Amygdala (tissue), 56 donors: ENCODE results near the gene POP4.
"Not testable (repeated sequence)": the region's sequence is repeated elsewhere in the genome, so short reads cannot be mapped to it uniquely, and the experiment has no call there.

Experiments
- DNase-seq, 56 donors: peaks; one replicate each; lab custom pipeline; 2025; lab: John Stamatoyannopoulos, UW

Gene POP4

DNA sequence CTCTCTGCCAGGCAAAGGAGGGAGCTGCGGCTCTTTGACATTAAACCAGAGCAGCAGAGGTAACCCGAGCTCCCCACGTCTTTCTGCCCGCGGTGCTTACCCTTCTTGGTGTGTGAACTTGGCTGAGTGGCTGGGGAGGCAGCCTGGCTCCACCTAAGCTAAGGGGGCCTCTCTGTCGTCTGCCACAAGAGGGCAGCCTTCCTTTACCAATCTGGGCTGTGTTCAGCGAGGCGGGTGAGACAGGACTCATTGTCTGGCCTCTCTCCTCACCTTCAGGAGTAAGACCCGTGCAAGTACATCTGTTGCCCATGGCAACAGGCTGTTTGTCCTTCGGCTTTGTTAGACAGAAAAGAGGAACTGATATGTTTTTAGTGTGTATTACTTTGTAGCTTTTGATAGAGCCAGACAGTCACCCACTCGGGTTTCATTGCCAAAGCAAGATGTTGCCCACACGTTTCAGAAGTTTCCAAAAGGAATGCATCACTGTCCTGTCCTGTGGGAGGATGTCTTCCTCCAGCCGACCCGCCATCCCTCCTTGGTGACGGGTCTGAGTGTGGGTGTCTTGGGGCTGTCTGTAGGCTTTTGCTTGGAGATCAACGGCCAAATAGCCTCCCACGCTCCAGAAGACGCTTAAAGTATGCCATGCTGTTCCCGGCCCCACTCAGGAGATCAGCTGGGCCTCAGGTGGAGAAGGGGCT is 4.6 kb downstream of the POP4 start:
- peak in 52 of 56 donors; percentile 4 to 86 (median 58) for DNase-seq

DNA sequence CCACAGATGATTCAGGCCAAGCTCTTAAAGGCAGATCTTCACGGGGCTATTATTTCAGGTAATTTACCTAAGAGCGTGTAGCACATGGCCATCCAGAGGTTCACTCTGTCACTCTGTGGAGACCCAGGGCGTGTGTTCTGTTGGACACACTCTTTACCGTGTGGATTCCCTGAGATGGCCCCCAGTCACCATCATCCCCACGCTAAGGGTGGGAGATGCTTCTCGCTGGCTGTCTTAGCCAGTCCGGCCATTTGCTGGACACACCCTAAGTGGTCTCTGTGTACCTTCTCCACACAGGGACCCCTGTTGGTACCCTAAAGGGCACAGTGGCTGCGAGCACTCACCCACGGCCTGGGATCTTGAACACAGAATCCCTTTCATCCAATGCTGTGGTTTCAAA is 6.0 kb downstream of the POP4 start:
- no peak for DNase-seq

DNA sequence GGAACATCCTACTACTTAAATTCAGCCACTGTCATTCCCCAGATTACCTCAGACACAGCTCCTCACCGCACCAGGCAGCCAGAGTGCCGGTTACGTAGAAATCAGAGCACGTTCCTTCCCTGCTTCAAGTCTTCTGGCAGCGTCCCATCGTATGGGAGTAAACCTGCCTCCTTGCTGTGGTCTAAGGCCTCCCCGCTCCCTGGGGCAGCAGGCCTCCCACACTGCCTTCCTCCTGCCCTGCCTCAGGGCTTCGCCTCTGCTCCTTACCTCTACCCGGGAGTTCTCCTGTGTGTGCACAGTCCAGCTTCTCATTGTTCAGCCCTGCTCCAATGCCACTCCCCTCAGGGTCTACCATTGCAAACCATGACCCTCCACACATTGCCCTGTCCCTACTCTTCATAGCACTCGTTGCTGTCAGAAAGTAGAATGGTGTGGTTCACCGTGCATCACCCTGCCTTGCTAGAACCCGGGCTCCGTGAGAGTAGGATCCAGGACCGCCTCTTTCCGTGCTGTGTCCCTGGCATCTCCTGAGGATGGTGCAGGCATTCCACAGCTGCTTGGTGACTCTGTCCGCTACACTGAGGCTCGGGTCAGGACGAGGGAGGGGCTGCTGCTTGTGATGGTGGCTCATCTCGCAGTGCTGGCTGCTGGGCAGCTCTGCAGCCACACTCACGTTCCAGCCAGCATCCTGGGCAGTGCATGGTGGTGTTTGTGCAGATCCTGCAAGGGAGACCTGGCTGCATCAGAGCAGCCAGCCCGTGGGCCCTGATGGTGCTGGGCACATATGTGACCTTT is 6.9 kb downstream of the POP4 start:
- no peak for DNase-seq

DNA sequence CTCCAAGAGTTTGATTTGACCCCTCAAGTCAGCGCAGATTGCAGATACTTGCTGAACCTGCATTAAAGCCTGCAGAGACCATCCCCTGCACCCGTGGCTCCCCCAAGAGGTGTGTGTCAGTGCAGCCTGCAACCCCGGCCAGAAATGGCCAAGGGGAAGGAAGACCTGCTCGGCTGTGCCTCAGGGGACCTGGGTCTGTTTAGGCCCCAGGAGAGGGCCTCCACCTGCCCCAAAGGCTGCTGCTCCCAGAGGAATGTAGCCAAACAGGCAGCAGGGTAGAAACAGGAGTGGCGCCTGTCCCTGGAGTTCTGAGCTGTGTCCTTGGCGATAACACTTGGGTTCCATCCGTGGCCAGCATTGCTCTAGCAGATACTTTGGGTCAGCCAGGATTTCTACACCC is 8.0 kb downstream of the POP4 start:
- DNase-seq = no peak

DNA sequence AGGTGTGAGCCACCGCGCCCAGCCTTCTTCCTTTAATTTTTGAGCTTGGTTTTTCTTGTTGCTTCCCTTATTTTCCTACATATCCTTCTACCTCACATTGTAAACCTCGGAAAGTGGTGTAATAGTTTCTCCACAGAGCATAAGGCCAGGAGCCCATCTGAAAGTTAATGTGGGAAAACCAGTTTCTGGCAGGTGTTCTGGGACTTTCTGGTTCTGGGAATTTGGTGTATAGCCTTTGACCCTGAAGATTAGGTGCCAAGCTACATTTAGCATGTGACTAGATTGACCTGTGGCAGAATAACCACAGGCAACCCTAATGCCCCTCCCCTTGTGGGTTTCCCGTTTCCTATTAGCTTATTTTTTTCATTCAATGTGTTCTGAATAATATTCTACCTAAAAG is 8.7 kb downstream of the POP4 start:
- DNase-seq = no peak

DNA sequence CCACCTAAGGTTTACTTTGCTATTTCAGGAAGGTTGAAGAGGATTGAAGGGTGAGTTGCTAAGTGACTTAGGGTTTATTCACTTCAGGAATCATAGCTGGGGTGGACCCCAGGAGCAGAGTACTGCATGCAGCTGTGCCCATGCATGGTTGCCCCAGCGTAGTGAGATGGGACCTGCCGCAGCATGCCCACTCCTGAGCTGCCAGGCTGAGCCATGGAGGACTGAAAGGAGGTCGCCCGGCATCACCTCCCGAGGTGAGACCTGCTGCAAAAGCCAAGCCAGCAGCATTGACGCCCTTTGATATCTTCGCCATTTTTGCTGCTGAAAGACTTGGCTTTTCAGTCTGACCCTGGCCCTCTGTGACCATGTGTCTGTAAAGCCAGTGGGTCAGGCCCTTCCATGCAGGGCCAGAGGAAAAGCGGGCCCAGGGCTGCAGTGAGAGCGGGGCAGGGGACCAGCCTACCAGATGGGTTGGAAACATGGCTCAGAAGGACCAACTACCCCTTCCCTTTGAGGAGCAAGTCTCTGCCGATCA is 9.9 kb downstream of the POP4 start:
- no peak for DNase-seq

DNA sequence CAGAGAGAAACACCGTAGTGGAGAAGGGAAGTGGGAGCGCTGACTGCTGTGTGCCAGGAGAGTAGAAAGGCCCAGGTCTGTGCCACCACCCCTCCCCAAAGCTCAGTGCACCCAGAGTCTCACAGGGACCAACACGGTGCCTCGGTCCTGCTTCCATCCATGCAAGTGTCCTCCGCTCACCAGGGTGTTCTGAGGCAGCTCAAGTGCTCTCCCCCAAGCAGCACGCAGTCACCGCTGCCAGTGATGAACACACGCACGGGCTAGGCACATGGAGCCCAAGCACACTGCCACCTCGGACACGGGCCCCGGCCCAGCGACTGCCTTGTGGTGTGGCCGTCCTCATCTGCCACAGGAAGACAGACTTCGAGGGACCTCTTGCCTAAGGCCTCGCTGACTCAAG is 10.5 kb downstream of the POP4 start:
- DNase-seq = no peak

DNA sequence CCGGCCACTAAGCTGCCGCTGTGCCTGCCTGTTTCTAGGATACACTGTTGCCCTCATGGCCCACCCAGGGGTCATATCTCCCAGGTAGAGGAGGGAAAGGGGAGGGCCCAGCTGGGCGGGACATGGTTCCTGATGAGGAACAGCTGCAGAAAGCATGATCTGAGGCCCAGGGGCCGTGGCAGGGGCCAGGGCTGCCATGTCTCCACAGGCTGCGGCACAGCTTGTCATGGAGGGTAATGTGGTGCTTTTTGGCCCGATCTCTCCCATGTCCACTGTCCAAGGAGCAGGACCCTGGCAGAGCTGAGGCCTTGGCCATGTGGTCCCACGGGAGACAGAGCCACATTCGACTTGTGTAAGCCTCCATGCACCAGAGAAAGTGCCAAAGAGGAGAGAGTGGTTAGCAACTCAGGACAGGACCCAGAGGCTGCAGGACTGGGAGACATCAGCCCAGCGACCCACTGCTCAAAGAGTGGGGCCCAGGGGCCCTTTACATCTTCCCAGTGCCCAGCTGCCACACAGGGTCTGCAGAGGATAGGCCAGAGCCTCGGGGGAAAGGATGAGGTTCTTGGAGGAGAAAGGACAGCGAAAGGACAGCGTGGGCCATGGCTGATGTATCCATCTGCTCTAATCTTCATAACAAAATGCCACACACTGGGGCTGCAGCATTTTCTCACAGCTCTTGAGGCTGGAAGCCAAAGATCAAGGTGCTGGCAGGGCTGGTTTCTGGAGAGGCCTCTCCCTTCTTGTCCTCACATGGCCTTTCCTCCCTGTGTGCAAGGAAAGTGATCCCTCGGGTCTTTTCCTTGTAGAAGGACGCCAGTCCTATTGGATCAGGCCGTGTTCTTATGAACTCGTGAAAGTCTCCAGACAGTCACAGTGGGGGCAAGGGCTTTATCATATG is 11.5 kb downstream of the POP4 start:
- no peak for DNase-seq

DNA sequence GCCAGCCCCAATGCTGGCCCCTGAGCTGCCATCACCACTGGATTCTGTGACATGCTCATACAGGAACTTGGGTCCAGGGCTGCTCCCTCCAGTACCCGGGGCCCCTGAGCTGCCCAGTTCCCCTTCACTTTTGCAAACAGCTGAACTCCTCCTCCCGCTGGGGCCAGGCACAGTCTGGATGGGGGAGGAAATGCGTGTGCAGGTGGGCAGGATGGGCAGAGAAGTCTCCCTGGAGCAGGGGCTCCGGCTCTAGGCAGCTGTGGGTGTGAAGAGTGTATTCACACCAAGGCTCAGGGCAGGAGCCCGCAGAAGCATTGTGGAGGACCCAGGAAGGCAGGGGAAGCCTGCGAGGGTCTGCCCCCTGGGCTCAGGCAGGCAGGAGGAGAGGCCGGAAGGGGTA is 12.4 kb downstream of the POP4 start:
- DNase-seq = no peak

DNA sequence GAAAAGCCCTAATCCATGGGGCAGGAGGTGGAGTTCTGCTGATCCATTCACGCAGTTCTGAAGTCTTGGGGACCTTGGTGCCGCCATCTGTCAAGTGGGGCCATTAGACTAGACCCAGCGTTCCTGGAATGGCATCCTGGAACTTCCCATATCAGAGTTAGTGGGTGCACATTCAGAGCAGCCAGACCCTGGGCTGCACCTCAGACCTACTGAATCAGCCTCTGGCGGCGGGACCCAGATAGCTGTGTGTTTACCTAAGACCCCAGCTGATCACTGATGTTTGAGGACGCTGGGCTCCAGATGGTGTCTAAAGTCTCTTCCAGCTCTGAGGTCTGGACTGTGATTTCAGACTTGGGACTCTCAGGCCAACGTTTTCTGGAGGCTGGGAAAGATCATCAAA is 12.8 kb downstream of the POP4 start:
- no peak for DNase-seq

DNA sequence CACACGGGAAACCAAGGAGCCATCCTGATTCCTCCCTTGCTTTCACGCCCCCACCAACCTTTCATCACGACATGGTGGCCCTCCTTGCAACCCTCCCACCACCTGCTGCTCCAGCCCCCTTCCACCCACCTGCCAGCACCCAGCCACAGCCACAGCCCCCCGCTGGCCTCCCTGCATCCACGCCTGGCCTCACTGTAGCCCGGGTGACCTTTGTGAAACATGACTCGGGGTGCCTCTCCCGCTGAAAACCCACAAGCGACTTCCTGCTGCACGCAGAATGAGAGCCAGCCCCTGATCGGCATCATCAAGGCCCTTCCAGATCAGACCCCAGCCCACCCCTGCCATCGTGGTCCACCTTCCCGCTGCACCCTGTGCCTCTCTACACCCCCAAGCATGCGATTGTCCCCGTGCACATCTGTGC is 14.9 kb downstream of the POP4 start:
- DNase-seq = no peak

DNA sequence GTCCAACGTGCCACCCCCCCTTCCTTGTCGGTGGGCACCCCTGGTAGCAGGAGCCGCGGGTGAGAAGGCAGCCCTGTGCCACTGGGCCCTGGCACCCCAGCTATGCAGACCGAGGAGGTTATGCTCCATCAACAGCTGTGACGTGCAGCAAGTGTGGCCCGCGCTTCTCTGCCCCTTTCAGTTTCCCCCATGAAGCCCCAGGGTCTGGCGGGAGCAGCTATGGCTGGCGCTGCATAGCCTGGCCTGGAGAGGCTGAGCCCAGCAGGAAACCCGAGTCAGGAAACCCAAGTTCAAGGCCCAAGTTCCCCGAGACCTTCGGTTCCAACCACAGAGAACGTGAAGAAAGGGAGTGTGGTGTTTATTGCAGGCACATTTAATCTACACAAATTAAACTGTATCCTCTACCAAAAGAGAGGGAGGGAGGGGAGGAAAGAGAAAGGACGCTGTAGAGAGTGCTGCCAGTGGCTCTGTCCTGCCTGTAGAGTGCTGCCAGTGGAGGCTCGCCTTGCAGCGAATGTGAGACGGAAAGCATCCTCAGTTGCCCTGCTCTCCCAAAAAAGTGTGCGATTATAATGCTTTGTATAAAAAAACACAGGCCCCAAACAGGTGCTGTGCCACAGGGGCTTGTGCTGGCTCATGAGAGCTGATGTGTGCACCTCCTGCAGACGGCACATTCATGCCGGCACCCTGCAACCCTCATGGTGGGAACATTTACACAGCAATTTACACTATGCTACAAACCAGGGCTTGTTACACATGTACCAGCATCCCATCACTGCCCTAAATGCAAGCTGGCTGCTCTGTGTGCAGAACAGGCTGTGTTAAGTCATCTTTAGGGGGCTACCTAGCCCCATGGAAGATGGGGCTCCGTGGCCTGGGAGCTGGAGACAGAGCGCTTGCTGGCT is 16.3 kb downstream of the POP4 start:
- peak in 11 of 56 donors; percentile 2 to 28 (median 7) for DNase-seq

DNA sequence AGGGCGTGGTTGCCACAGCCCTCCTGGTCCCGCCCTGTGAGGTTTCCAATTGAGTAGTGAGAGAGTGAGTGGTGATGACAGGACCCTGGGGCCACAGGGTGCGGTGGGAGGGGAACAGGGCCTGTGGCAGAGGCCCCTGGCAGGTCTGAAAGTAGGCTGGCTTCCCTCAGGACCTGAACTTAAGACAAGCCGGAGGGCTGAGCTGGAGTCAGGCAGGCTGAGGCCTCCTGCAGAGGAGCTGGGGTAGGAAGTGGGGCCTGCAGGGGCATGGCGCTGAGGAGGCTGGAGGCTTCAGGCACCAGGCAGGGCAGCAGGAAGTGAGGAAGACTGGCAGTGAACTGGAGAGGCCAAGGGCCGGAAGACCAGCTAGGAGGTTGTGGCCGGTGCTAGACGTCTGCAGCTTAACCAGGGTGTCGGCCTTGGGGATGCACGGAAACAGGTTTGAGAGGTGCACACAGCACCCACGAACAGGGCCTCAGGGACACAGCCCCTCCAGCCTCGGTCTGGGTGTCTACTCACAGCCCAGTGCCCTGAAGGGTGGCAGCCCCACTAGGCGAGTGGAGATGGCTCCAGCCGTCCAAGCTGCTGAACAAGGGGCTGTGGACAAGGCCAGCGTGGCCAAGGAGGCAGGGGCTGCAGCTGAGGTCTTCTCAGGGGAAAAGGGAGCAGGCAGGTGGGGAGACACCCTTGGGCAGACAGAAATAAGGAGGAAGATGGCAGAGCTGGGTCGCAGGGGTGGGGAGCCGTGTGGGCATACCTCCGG is 17.8 kb downstream of the POP4 start:
- DNase-seq = no peak

DNA sequence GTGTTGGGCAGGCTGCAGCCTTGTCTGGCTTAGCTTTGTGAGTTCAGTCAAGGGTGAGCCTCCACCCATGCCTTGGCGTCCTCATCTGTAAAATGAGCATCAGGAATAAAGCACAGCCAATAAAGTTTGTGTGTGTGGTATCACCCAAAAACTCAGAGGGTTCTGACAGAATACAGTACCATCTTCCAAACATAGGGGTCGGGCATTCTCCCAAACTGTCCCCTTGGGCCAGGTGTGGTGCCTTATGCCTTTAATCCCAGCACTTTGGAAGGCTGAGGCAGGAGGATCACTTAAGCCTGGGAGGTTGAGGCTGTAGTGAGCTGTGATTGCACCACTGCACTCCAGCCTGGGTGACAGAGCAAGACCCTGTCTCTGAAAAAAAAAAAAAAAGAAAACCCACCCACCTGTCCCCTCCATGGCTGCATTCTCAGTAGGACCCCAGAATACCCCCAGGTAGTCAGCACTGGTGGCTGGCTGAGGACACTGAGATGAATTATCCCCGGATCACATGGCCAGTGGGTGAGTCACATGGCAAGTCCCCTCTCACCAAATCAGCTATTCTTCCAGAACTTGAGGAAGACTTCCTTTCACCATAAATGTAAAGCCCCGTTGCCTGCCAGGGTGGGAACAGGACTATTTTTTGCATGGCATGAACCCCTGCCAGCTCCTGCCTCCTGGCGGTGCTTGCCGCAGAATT is 18.6 kb downstream of the POP4 start:
- no peak for DNase-seq

DNA sequence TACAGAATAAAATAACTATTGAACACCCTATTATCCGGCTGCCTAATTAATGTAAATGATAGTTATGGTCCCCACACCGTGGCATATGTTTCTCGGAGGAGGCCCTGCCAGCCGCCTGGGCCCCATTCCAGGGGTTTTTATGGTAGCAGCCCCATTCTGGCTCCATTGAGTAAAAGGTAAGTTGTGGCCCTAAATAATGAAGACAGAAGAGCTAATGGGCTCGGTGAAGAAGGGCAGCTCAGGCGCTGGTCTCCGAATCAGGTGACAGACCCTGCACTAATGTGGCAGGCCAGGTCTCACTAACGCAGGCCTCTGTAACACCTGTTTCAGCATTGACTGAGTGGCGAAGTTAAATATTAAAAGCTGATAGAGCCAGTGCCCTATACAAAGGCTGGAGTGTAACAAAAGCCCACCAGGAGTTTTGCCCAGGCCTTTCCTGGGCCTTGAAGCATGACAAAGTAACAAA is 19.1 kb downstream of the POP4 start:
- no peak for DNase-seq

DNA sequence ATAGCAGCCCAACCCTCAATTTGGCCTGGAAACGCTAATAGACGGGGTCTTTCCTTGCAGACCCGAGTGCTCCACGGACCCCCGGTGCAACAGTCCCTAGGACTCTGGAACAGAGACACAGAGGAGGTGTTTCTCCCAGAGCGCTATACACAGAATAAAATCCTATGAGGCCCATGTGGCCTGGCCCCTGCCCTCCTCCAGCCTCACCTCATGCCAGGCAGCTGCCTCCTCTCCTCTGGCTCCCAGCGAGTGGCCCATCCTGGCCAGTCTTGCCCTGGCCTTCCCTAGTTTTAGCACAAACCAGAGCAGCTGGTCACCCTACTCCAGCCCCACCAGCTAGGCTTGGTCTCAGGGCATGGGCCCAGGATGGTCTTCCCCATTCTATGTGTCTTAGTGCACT is 20.3 kb downstream of the POP4 start:
- no peak for DNase-seq

DNA sequence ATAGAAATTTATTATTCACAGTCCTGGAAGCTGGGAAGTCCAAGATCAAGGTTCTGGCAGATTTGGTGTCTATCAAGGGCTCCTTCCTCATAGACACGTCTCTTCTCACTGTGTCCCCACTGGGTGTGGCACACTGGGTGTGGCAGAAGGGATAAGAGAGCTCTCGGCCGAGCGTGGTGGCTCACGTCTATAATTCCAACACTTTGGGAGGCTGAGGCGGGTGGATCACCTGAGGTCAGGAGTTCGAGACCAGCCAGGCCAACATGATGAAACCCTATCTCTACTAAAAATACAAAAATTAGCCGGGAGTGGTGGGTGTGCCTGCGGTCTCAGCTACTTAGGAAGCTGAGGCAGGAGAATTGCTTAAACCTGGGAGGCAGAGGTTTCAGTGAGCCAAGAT is 20.7 kb downstream of the POP4 start:
- not testable (repeated sequence) for DNase-seq

DNA sequence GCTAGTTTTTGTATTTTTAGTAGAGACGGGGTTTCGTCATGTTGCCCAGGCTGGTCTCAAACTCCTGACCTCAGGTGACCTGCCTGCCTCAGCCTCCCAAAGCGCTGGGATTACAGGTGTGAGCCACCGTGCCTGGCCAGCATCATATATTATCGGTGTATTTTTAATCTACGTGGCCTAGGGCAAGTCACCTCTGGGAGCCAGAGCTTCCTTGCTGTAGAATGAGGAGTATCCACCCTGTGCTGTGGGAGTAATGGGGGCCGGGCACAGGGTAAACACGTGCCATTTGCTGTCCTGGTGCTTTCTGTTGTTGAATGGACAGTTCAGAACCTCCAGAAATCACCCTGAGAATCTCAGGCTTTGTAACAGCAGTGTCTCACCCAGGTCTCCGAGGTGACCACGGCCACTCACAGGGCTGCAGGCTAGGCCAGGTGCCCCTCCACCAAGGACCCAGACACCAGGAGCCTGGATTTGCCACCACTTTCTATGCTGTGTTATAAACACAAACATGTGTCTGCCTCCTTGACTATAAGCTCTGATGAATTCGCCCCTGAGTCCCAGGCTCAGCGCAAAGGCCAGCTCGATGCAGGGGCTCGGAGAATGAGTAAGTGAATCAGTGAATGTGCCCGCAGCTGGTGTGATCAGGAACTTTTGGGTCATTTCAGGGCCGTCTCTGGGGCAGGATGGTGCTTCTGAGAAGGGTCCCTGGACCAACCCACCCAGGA is 22.7 kb downstream of the POP4 start:
- DNase-seq = no peak
